Stimulated activated CD8-positive, alpha-beta memory T cell treated with anti-CD3 and anti-CD28 coated beads, Interleukin-4, amount 100 ng/mL, for 48 hours (primary cell): ENCODE data around the gene DHFR.
"Not testable (repeated sequence)": the region's sequence is repeated elsewhere in the genome, so short reads cannot be mapped to it uniquely, and the experiment has no call there.

Experiments used
- DNase-seq: peaks from one replicate; pipeline ENCODE4 v3.0.0-alpha.2; 2020

DHFR gene

DNA sequence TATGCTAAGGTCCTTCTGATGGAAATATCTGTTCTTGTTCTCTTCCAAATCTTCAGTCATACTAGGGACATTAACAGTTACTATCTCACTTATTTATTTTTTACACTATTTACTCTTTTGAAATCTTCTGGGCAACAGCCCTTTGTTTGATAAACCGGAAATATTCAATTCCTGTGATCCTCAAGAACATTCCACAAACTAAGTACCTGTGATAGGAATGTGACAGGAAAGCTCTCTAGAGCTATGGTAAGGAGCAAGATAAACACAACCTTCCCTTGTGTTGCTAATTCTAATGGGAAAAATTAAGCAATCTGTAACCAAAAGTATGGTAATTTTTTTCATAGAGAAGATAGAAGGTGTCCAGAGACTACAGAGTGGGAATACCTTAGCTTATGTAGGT, 62.7 kb downstream of the DHFR start:
- DNase-seq: no peak

GRCh38 chr5:80591352-80591751, 63.4 kb downstream of the DHFR start:
- no peak for DNase-seq

- DNase-seq: no peak
Measured at GRCh38 chr5:80590766-80591165, 64.0 kb downstream of the DHFR start.

GRCh38 chr5:80588858-80589540, 65.8 kb downstream of the DHFR start:
- DNase-seq: no peak

DNA sequence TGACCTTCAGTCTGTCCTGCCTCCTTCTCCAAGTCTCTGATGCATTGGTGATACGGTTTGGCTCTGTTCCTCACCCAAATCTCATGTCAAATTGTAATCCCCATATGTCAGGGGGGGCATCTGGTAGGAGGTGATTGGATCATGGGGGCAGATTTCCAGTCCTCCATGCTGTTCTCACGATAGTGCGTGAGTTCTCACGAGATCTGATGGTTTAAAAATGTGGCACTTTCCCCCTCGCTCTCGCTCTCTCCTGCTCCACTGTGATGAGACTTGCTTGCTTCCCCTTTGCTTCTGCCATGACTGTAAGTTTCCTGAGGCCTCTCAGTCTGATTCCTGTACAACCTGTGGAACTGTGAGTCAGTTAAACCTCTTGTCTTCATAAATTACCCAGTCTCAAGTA, 70.0 kb downstream of the DHFR start:
- DNase-seq: no peak

GRCh38 chr5:80580291-80580690, 74.5 kb downstream of the DHFR start:
- not testable (repeated sequence) for DNase-seq

GRCh38 chr5:80579050-80579449, 75.7 kb downstream of the DHFR start:
- no peak for DNase-seq

DNA sequence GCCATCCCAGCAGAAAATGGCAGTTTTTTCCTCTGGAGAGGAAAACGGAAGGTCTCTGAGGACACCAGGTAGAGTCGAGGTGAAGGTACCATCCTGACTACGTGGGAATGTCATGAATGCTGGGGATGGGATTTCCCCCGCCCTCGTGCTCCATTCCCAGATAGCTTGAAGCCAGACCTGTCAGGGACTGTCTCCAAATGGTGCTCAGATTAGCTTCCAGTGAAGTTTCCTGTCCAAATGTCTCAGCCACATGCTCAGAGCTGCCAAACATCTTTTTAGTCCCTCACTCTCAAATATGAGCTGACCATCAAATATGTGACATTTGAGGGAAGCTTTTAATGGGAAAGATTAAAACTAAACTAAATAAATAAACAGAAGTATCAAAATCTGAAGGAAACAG, 77.1 kb downstream of the DHFR start:
- DNase-seq: no peak

DNA sequence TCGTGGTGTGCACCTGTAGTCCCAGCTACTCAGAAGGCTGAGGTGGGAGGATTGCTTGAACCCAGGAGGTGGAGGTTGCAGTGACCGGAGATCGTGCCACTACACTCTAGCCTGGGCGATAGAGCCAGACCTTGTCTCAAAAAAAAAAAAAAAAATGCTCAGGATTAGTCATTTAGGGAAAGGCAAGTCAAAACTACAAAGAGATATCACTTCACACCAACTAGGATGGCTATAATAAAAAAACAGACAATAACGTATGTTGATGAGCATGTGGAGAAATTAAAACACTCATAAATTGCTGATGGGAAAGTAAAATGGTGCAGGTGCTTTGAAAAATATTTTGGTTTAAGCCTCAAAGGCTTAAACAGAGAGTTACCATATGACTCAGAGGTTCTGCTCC, 78.4 kb downstream of the DHFR start:
- no peak for DNase-seq
